Measurements from ENCODE around the gene ETV1. TPM values are rescaled to one million over a fixed set of nuclear protein-coding genes. Genes with fewer than 3 reads are reported as not detected.

Gene ETV1
- polyA plus RNA-seq, 1 donor from 2014 or later = 1.5 TPM

GRCh38 chr7:13976594-13976993, 12.9 kb downstream of the ETV1 start:
- H3K36me3 ChIP-seq (ENCODE audit: insufficient read depth, low read length) = no peaks in the 10 kb centered on the region
- H3K4me3 ChIP-seq (ENCODE audit: low read length) = no peak overlapping the region
- no peaks in the 10 kb centered on the region for H3F3A ChIP-seq (ENCODE audit: insufficient read depth, low read length, poor library complexity, severe bottlenecking)
- H3K27ac ChIP-seq (ENCODE audit: low read length) = no peak overlapping the region
- H2AFZ ChIP-seq (ENCODE audit: low read depth, low read length) = no peak overlapping the region
- no peaks in the 10 kb centered on the region for H3K9me2 ChIP-seq (ENCODE audit: insufficient read depth, low read length)
- H3K9ac ChIP-seq (ENCODE audit: low read length) = no peak overlapping the region
- no peaks in the 10 kb centered on the region for H4K20me1 ChIP-seq (ENCODE audit: insufficient read depth)
- peaks cover 5% of the 10 kb centered on the region for H3K79me2 ChIP-seq (replicated peaks; ENCODE audit: insufficient read depth, low read length)
- TF ChIP-seq TAF1 (IDR thresholded peaks at IDR 0.05; ENCODE audit: low read depth) (no peak), RAD21 (conservative IDR thresholded peaks at IDR 0.05) (no peak), MXI1 (conservative IDR thresholded peaks at IDR 0.05; ENCODE audit: poor library complexity, severe bottlenecking) (no peak), EZH2 (IDR thresholded peaks at IDR 0.05; ENCODE audit: borderline replicate concordance, insufficient read depth, low read length, poor library complexity, severe bottlenecking) (no peak), REST (IDR thresholded peaks at IDR 0.05; ENCODE audit: borderline replicate concordance) (no peak), POLR2AphosphoS5 (IDR thresholded peaks at IDR 0.05) (no peak), CTCF (IDR thresholded peaks at IDR 0.05; ENCODE audit: poor library complexity, severe bottlenecking) (no peak)
- H3K4me2 ChIP-seq (ENCODE audit: low read length) = no peak overlapping the region
- no peaks in the 10 kb centered on the region for H3K9me3 ChIP-seq (ENCODE audit: low read length)
- H3K27me3 ChIP-seq (ENCODE audit: insufficient read depth, low read depth, low read length) = no peaks in the 10 kb centered on the region

GRCh38 chr7:13965077-13965476, 24.4 kb downstream of the ETV1 start:
- Histone ChIP-seq H3K9me2 (ENCODE audit: insufficient read depth, low read length) (no peaks in the 10 kb centered on the region), H3F3A (ENCODE audit: insufficient read depth, low read length, poor library complexity, severe bottlenecking) (no peaks in the 10 kb centered on the region), H3K36me3 (ENCODE audit: insufficient read depth, low read length) (no peaks in the 10 kb centered on the region), H3K4me3 (ENCODE audit: low read length) (no peak overlapping the region), H3K27ac (ENCODE audit: low read length) (no peak overlapping the region), H3K4me2 (ENCODE audit: low read length) (no peak overlapping the region), H4K20me1 (ENCODE audit: insufficient read depth) (no peaks in the 10 kb centered on the region), H3K9ac (ENCODE audit: low read length) (no peak overlapping the region), H3K27me3 (ENCODE audit: insufficient read depth, low read depth, low read length) (no peaks in the 10 kb centered on the region), H2AFZ (ENCODE audit: low read depth, low read length) (no peak overlapping the region), H3K79me2 (replicated peaks; ENCODE audit: insufficient read depth, low read length) (no peaks in the 10 kb centered on the region), H3K9me3 (ENCODE audit: low read length) (no peaks in the 10 kb centered on the region)
- TF ChIP-seq CTCF (IDR thresholded peaks at IDR 0.05; ENCODE audit: poor library complexity, severe bottlenecking) = no peak
- no peak for TF ChIP-seq EP300 (conservative IDR thresholded peaks at IDR 0.05; ENCODE audit: poor library complexity, severe bottlenecking)
- TF ChIP-seq EZH2 (IDR thresholded peaks at IDR 0.05; ENCODE audit: borderline replicate concordance, insufficient read depth, low read length, poor library complexity, severe bottlenecking) = no peak
- no peak for TF ChIP-seq TAF1 (IDR thresholded peaks at IDR 0.05; ENCODE audit: low read depth)
- TF ChIP-seq MXI1 (conservative IDR thresholded peaks at IDR 0.05; ENCODE audit: poor library complexity, severe bottlenecking) = no peak
- TF ChIP-seq REST (IDR thresholded peaks at IDR 0.05; ENCODE audit: borderline replicate concordance) = no peak
- TF ChIP-seq SMC3 (conservative IDR thresholded peaks at IDR 0.05; ENCODE audit: poor library complexity) = no peak
- no peak for TF ChIP-seq POLR2AphosphoS5 (IDR thresholded peaks at IDR 0.05)
- TF ChIP-seq RAD21 (conservative IDR thresholded peaks at IDR 0.05) = no peak

Data from neural cell (in vitro differentiated cells).